IPS-18c (cell line): ENCODE results near the gene IRX6.

Experiments
- H3K4me3 ChIP-seq: 2 replicates; pipeline ENCODE4 v1.7.0; 2013; ENCODE audit warnings: low read depth, mild to moderate bottlenecking, low read length, moderate library complexity; ENCODE audit not compliant: insufficient read depth
- H3K9me3 ChIP-seq: one replicate; pipeline ENCODE4 v1.6.1; 2013; ENCODE audit warnings: mild to moderate bottlenecking, low read length, moderate library complexity; ENCODE audit not compliant: control insufficient read depth, insufficient read depth

IRX6 gene

DNA sequence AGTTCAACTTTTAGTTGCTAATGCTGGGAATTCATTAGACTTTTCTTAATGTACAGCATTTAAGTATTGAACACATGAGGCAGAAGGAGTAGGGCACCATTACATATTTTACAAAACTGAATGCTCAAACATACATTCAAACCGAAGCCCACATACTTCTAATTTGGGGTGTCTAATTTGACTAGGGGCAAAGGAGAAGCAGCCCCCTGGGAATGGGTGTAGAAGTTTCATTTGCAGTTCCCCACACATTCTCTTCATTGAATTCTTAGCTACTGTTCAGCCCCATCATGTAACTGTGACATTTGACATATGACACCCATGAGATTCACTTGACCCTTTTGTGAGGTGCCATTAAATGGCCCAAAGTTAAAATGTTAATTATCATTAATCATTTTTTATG, 16.4 kb downstream of the IRX6 start:
- no peak overlapping the region for H3K4me3 ChIP-seq
- H3K9me3 ChIP-seq: no peaks in the 10 kb centered on the region

GRCh38 chr16:55341681-55342080, 17.7 kb downstream of the IRX6 start:
- no peaks in the 10 kb centered on the region for H3K9me3 ChIP-seq
- no peak overlapping the region for H3K4me3 ChIP-seq

GRCh38 chr16:55346475-55346874, 22.5 kb downstream of the IRX6 start:
- no peak overlapping the region for H3K4me3 ChIP-seq

GRCh38 chr16:55349867-55350266, 25.9 kb downstream of the IRX6 start:
- no peaks in the 10 kb centered on the region for H3K9me3 ChIP-seq
- no peak overlapping the region for H3K4me3 ChIP-seq

More at GRCh38 chr16:55346475-55346874, 22.5 kb downstream of the IRX6 start:
- no peaks in the 10 kb centered on the region for H3K9me3 ChIP-seq

DNA sequence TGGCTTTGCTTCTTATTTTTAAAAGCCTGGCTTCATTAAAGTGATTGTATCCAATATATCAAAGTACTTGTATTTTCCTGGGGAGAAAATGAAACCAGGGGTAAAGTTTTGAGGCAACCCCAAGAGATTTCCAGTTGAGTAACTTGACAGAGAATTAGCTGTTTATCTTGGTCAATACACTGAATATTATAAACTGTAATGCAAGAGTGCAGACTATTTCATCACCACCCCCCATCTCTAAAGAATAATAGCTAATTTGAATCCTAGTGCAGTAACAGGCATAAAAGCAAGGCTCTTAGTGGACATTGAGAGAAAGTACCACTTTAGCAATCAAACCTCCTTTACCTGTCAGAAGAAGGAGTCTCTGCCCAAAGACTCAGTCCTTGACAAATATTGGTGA, 27.0 kb downstream of the IRX6 start:
- Histone ChIP-seq H3K4me3 (no peak overlapping the region), H3K9me3 (no peaks in the 10 kb centered on the region)

DNA sequence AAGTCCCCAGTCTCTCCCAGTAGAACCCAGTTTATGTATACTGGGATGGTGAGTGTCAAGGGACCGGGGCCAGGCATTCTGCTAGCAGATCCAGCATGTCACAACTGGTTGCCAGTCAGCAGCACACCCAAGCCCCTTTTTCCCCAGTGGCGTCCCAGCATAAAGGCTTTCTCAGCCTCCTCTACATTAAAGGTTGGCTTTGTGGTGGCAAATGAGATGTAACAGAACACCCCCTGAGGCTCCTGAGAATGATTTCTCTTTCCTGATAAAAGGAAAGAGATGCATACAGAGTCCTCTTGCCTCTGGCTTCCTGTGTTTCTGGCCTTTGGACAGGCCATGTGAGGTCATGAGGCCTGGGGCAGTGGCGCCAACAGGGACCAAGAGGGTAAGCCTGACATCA, 27.9 kb downstream of the IRX6 start:
- no peak overlapping the region for H3K4me3 ChIP-seq

DNA sequence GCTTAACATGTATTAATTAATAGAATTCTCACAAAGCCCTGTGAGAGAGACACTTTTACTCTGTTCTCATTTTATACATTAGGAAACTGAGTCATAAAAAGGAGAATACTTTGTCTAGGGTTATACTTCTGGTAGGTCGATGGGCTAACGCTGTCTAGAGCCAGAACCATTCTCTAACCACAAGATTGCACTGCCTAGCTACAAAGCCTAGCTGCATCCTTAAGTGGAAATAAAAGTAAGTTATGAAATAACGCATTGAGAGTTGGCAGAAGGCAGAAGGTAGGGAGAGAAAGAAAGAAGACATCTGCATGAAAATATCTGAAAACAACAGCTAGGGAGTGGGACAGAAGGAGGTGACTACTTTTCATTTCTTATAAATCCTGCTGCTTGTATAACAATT, 33.2 kb downstream of the IRX6 start:
- Histone ChIP-seq H3K9me3 (no peaks in the 10 kb centered on the region), H3K4me3 (no peak overlapping the region)

More for the DNA sequence above, 27.9 kb downstream of the IRX6 start:
- H3K9me3 ChIP-seq: no peaks in the 10 kb centered on the region

DNA sequence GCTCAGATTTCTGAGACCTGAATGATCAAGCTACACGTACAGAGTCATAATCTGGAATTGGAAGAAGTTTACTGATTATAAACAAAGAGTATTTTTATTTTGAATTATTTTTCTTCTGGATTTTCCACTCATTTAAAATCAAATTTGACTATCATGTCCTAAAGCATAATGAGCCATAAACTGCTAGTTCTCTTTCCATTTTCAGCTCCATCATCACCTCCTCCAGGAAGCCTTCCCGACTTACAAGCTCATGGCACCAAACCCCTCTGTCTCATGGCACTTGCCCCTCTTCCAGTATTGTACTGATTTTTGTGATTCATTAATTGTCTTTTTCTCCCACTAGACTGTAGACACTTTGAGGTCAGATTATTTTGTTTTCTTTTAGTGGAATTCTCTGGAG, 35.9 kb downstream of the IRX6 start:
- H3K4me3 ChIP-seq: no peak overlapping the region
- no peaks in the 10 kb centered on the region for H3K9me3 ChIP-seq

GRCh38 chr16:55364811-55365210, 40.8 kb downstream of the IRX6 start:
- H3K4me3 ChIP-seq: no peak overlapping the region
- no peaks in the 10 kb centered on the region for H3K9me3 ChIP-seq

GRCh38 chr16:55367301-55367811, 43.4 kb downstream of the IRX6 start:
- H3K9me3 ChIP-seq: no peaks in the 10 kb centered on the region
- no peak overlapping the region for H3K4me3 ChIP-seq

DNA sequence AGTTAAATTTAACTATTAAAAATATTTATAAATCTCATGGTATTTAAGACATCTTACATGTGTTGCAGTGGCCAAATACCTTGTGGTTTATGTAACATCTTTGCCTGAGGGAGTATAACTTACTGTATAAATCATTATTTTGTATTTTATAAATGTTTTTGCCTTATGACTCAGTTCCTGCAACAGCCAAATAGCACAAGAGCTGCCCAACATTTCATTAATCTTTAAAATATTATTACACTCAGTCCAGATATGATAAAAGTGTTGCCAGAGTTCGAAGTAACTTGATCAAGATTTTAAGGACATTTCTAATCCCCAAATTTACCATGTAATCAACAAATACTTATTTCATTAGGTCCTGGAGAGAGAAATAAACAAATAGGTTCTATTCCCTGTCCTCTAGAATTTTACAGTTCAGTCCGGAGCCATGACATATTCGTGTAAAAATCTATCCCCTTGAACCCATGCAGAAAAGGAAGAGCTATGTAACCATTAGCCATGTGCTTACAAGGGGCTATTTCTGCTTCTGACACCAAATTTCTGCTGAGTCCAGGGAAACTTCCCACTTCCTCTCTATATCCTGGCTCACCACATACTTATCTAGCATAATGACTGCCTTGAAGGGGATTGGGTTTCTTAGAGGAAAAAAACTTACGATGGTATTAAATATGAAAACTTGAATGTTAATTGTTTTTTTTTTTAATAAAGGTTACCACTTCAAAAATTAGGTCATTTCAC, 44.0 kb downstream of the IRX6 start:
- H3K9me3 ChIP-seq: no peaks in the 10 kb centered on the region
- no peak overlapping the region for H3K4me3 ChIP-seq

DNA sequence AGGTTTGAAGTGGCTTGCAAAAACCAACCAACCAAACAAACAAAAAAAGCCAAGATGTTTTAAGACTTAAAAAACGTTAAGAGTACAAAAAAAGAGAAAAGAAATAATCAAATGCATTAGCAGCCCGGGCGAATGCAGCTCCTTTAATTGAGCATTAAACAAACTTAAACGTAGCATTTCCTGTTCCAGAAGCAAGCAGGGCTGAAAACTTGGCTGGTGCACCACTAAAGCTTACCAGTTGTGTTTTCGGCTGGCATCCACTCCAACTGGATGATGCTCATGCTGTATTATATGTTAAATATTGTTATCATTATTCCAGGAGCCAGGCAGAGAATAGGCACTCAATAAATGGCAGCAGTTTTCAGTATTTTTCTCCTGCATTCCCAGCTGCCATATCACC, 45.1 kb downstream of the IRX6 start:
- no peaks in the 10 kb centered on the region for H3K9me3 ChIP-seq

DNA sequence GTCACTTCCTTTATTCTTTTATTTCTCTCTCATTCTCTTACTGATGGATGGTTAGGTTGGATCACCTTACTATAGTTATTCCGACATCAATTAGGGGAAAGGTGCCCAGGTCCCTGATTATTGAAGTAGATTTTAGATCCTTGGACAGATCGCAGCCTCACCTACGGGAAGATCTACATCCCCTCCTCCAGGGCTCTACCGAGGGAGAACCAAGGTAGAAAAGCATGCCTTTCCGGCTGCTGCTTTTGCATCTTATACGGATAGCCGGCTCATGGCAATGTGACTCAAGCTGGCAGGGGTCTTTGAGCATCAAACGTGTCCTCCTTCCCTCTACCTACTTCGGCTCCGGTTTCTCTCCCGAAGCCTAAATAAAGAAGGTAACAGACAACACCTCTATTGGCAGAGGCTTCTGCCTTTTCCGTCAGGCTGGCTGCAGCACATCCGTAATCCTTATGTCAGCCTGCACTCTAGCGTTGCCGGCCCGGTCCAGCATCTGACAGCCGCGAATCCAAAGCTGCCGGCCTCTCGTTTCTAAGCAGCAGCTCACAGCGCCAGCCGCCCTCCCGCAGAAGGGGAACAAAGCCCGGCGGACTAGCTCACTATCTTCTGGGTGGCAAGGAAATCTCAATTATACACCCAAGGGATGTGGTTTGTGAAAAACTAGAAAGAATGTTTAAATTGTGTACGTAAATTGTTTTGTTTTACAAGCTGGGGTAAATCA, 46.9 kb downstream of the IRX6 start:
- H3K4me3 ChIP-seq: no peak overlapping the region; the same call in 1 of the 2 replicates
- H3K9me3 ChIP-seq: no peaks in the 10 kb centered on the region

More for the DNA sequence above, 45.1 kb downstream of the IRX6 start:
- no peak overlapping the region for H3K4me3 ChIP-seq

GRCh38 chr16:55372792-55373488, 48.9 kb downstream of the IRX6 start:
- Histone ChIP-seq H3K4me3 (no peak overlapping the region), H3K9me3 (no peaks in the 10 kb centered on the region)

- Histone ChIP-seq H3K4me3 (no peak overlapping the region), H3K9me3 (no peaks in the 10 kb centered on the region)
These were observed 49.5 kb downstream of the IRX6 start for GRCh38 chr16:55373489-55373832.

GRCh38 chr16:55376045-55376444, 52.0 kb downstream of the IRX6 start:
- no peak overlapping the region for H3K4me3 ChIP-seq
- H3K9me3 ChIP-seq: no peaks in the 10 kb centered on the region

DNA sequence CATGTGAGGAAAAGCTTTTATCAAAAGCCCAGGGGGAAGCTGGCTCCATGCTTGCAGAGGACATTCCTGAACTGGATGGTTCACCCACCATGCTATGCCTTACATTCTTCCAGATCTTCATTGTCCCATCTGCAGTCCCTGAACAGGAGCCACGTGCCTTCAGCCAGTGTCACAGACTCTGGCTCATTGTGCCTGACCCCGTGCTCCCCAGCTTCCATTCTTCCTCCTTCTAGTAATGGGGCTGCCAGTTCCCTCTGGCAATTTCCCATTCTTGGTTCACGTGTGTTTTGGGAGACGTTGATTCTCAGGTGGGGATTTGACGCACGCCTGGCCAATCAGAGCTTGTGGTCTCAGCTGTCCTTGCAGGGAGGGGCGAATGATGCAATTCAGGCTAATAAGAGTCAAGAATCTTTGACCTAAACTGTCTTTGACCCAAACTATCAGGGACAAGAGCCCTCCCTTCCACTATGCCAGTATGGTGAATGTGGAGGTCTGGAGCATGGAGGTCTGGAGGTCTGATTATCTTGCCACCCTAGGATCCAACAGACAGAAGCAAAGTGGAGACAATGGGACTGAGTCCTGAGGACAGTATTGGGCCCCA, 52.7 kb downstream of the IRX6 start:
- no peaks in the 10 kb centered on the region for H3K9me3 ChIP-seq
- no peak overlapping the region for H3K4me3 ChIP-seq
